Stimulated activated CD4-positive, alpha-beta T cell treated with anti-CD3 and anti-CD28 coated beads, TNF-alpha, amount 100 ng/mL, for 24 hours (primary cell): ENCODE measurements around the gene DAAM1.

ENCODE experiments used
- DNase-seq, 3 experiments: peaks; one replicate each; pipeline ENCODE4 v3.0.0-alpha.2; 2020; ENCODE audit warnings: low read depth in 3 of 3

Gene DAAM1

GRCh38 chr14:59187802-59188460 lies 536 bp upstream of the DAAM1 start:
- DNase-seq: peak in 2 of 3 experiments; percentile 1 to 19

- DNase-seq: peak in 2 of 3 experiments; percentile 12 to 21
Observed at GRCh38 chr14:59189091-59189785, 771 bp downstream of the DAAM1 start.

GRCh38 chr14:59189786-59190368 lies 1.4 kb downstream of the DAAM1 start:
- DNase-seq: peak; percentile 32 to 68 (median 52)

- DNase-seq: no peak
Observed at GRCh38 chr14:59190372-59190771, 1.9 kb downstream of the DAAM1 start.

GRCh38 chr14:59195912-59196311 lies 7.4 kb downstream of the DAAM1 start:
- DNase-seq: no peak

- no peak for DNase-seq
Observed at GRCh38 chr14:59197695-59198262, 9.3 kb downstream of the DAAM1 start.

- DNase-seq: no peak
Observed at GRCh38 chr14:59199205-59199604, 10.7 kb downstream of the DAAM1 start.

- no peak for DNase-seq
Observed at GRCh38 chr14:59199614-59200013, 11.1 kb downstream of the DAAM1 start.

GRCh38 chr14:59200195-59200594 lies 11.7 kb downstream of the DAAM1 start:
- no peak for DNase-seq

GRCh38 chr14:59202031-59202430 lies 13.6 kb downstream of the DAAM1 start:
- no peak for DNase-seq

GRCh38 chr14:59204305-59204704 lies 15.8 kb downstream of the DAAM1 start:
- no peak for DNase-seq

GRCh38 chr14:59206892-59207291 lies 18.4 kb downstream of the DAAM1 start:
- DNase-seq: no peak

- no peak for DNase-seq
Observed at GRCh38 chr14:59207506-59207933, 19.1 kb downstream of the DAAM1 start.

GRCh38 chr14:59208224-59208814 lies 19.9 kb downstream of the DAAM1 start:
- DNase-seq: no peak

- no peak for DNase-seq
Observed at GRCh38 chr14:59208954-59209353, 20.5 kb downstream of the DAAM1 start.

- no peak for DNase-seq
Observed at GRCh38 chr14:59210621-59211020, 22.2 kb downstream of the DAAM1 start.

- DNase-seq: no peak
Observed at GRCh38 chr14:59213368-59214315, 25.2 kb downstream of the DAAM1 start.

GRCh38 chr14:59214702-59215302 lies 26.3 kb downstream of the DAAM1 start:
- no peak for DNase-seq

GRCh38 chr14:59215322-59215721 lies 26.9 kb downstream of the DAAM1 start:
- no peak for DNase-seq

- DNase-seq: no peak
Observed at GRCh38 chr14:59215757-59216156, 27.3 kb downstream of the DAAM1 start.

- DNase-seq: no peak
Observed at GRCh38 chr14:59217011-59217410, 28.5 kb downstream of the DAAM1 start.
